ENCODE results near the gene ENHO. TPM values are rescaled to one million over a fixed set of nuclear protein-coding genes. Genes with fewer than 3 reads are reported as not detected.
"Not testable (repeated sequence)": the region's sequence is repeated elsewhere in the genome, so short reads cannot be mapped to it uniquely, and the experiment has no call there.

Gene ENHO
- total and polyA plus RNA-seq, 2 of the 8 experiments (the other 6 are each of a cell fraction or from before 2014, with no cell fraction given), result 12.2 to 49.4 TPM

DNA sequence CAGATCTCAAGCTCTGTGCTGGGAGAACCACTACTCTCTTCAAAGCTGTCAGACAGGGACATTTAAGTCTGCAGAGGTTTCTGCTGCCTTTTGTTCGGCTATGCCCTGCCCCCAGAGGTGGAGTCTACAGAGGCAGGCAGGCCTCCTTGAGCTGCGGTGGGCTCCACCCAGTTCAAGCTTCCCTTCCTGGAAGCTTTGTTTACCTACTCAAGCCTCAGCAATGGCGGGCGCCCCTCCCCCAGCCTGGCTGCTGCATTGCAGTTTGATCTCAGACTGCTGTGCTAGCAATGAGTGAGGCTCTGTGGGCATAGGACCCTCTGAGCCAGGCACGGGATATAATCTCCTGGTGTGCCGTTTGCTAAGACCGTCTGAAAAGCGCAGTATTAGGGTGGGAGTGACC, 9.3 kb upstream of the ENHO start:
- DNase-seq (ENCODE audit: low read depth in 1 of 2, low spot score in 2 of 2), result peak in 1 of 2 experiments; percentile 7
- H3K9ac ChIP-seq (replicated peaks in 1 of 4; ENCODE audit: extremely low read depth in 1 of 4, low read depth in 3 of 4, low read length in 3 of 4); H3K4me1 ChIP-seq (replicated peaks in 1 of 4; ENCODE audit: control insufficient read depth in 3 of 4, insufficient read depth in 4 of 4, low read length in 3 of 4); H3K23me2 ChIP-seq (ENCODE audit: low read depth, low read length); H2BK5ac ChIP-seq (ENCODE audit: low read depth, low read length); H4K5ac ChIP-seq (ENCODE audit: insufficient read length, low read depth, low read length); H3K18ac ChIP-seq (ENCODE audit: extremely low read depth, low read length); FAIRE-seq; H3K79me2 ChIP-seq (ENCODE audit: control insufficient read depth in 1 of 2, insufficient read depth in 2 of 2, low read length in 2 of 2); H2BK15ac ChIP-seq (ENCODE audit: low read length); H2BK12ac ChIP-seq (ENCODE audit: low read depth, low read length); POLR2A ChIA-PET (ENCODE audit: partially characterized antibody); H3K56ac ChIP-seq (replicated peaks; ENCODE audit: insufficient read length, low read depth, low read length); H3K36me3 ChIP-seq (ENCODE audit: control insufficient read depth in 2 of 4, insufficient read depth in 4 of 4, low read length in 3 of 4); H3K4me3 ChIP-seq (ENCODE audit: extremely low read depth in 1 of 4, insufficient read depth in 2 of 4, low read depth in 3 of 4, low read length in 4 of 4); H3K23ac ChIP-seq (ENCODE audit: insufficient read length); H4K8ac ChIP-seq (ENCODE audit: extremely low read depth, insufficient read depth, low read length); H3K4me2 ChIP-seq (ENCODE audit: insufficient read depth in 1 of 2, low read depth in 2 of 2, low read length in 2 of 2); H4K91ac ChIP-seq (replicated peaks; ENCODE audit: insufficient read length, low read length); H2AFZ ChIP-seq (ENCODE audit: low read length); H3K4ac ChIP-seq (replicated peaks; ENCODE audit: insufficient read length, low read depth, low read length); H3K79me1 ChIP-seq (ENCODE audit: low read depth, low read length); H3K27ac ChIP-seq (ENCODE audit: low read depth, low read length); H2BK20ac ChIP-seq (ENCODE audit: low read length); H3K14ac ChIP-seq (ENCODE audit: insufficient read length); H4K20me1 ChIP-seq (replicated peaks in 1 of 2; ENCODE audit: control insufficient read depth in 1 of 2, insufficient read depth in 2 of 2, low read length in 2 of 2); H2AK5ac ChIP-seq (ENCODE audit: low read depth, low read length); H3K27me3 ChIP-seq (replicated peaks in 1 of 4; ENCODE audit: control insufficient read depth in 3 of 4, extremely low read depth in 1 of 4, insufficient read depth in 3 of 4, low read length in 3 of 4); H2BK120ac ChIP-seq (replicated peaks; ENCODE audit: low read depth, low read length): not testable (repeated sequence)
- CTCF ChIA-PET (ENCODE audit: partially characterized antibody), result interaction anchor here (1.1 to 3.1 kb wide), 6 partner anchors 8 to 60 kb away, joined by 3 to 9 read pairs (median 6); no protein-coding TSS in a partner anchor
- H3K9me3 ChIP-seq (ENCODE audit: insufficient read depth in 2 of 2, low read depth in 1 of 2, low read length in 1 of 2), result peaks cover 9 to 18% of the 10 kb centered on the region in 2 experiments; a peak in 3 of 4 replicates
- 82% methylated on average over 7 of the region's 8 CpGs; no CpG with 5 or more reads in 1 of the 2 experiments for WGBS, 2 experiments (ENCODE audit: extremely low coverage in 1 of 2, insufficient coverage in 1 of 2, insufficient read length in 1 of 2, insufficient replicate concordance in 2 of 2, low coverage in 1 of 2, low lambda C conversion rate in 2 of 2, missing lambda C conversion rate in 1 of 2)
